GM18868 (cell line): ENCODE data around the gene ARHGEF17.
A peak's percentile ranks its signal among the peaks of the same experiment; 100 is the strongest.

ENCODE experiments used
- ATAC-seq: cut with Tn5 transposase; IDR thresholded peaks from one replicate; pipeline ENCODE4 v1.9.1; 2021; ENCODE audit warnings: mild to moderate bottlenecking, moderate library complexity; ENCODE audit not compliant: unreplicated experiment

The ARHGEF17 gene

GRCh38 chr11:73379189-73379880 is 71.3 kb downstream of the ARHGEF17 start:
- ATAC-seq: no peak

GRCh38 chr11:73380331-73380730 is 72.3 kb downstream of the ARHGEF17 start:
- no peak for ATAC-seq

GRCh38 chr11:73380897-73381410 is 72.9 kb downstream of the ARHGEF17 start:
- no peak for ATAC-seq

- no peak for ATAC-seq
Measured at GRCh38 chr11:73381589-73381988, 73.5 kb downstream of the ARHGEF17 start.

GRCh38 chr11:73382183-73382582 is 74.1 kb downstream of the ARHGEF17 start:
- no peak for ATAC-seq

GRCh38 chr11:73382747-73383146 is 74.7 kb downstream of the ARHGEF17 start:
- ATAC-seq: no peak

- ATAC-seq: no peak
Measured at GRCh38 chr11:73383249-73384124, 75.4 kb downstream of the ARHGEF17 start.

- no peak for ATAC-seq
Measured at GRCh38 chr11:73384125-73384441, 76.0 kb downstream of the ARHGEF17 start.

GRCh38 chr11:73384531-73384871 is 76.4 kb downstream of the ARHGEF17 start:
- ATAC-seq: no peak

- ATAC-seq: peak; percentile 46
Measured at GRCh38 chr11:73384872-73385689, 77.0 kb downstream of the ARHGEF17 start.

- ATAC-seq: no peak
Measured at GRCh38 chr11:73386016-73386415, 77.9 kb downstream of the ARHGEF17 start.

- no peak for ATAC-seq
Measured at GRCh38 chr11:73386546-73386945, 78.5 kb downstream of the ARHGEF17 start.

- ATAC-seq: no peak
Measured at GRCh38 chr11:73387594-73388264, 79.7 kb downstream of the ARHGEF17 start.

GRCh38 chr11:73388265-73389133 is 80.4 kb downstream of the ARHGEF17 start:
- no peak for ATAC-seq

- ATAC-seq: no peak
Measured at GRCh38 chr11:73389134-73389525, 81.1 kb downstream of the ARHGEF17 start.

- no peak for ATAC-seq
Measured at GRCh38 chr11:73389916-73390315, 81.8 kb downstream of the ARHGEF17 start.

- no peak for ATAC-seq
Measured at GRCh38 chr11:73390601-73391565, 82.8 kb downstream of the ARHGEF17 start.

GRCh38 chr11:73391665-73392064 is 83.6 kb downstream of the ARHGEF17 start:
- no peak for ATAC-seq
